ENCODE data around the gene ITPKB.
"Not testable (repeated sequence)": the region's sequence is repeated elsewhere in the genome, so short reads cannot be mapped to it uniquely, and the experiment has no call there.

The ITPKB gene

GRCh38 chr1:226651041-226651731 lies 87.9 kb downstream of the ITPKB start:
- DNase-seq (ENCODE audit: low spot score): no peak

GRCh38 chr1:226650236-226650841 lies 88.7 kb downstream of the ITPKB start:
- DNase-seq (ENCODE audit: low spot score): no peak

GRCh38 chr1:226649780-226650179 lies 89.3 kb downstream of the ITPKB start:
- DNase-seq (ENCODE audit: low spot score): peak; percentile 25

- DNase-seq (ENCODE audit: low spot score): no peak
Measured at GRCh38 chr1:226649244-226649643, 89.8 kb downstream of the ITPKB start.

GRCh38 chr1:226648421-226648820 lies 90.7 kb downstream of the ITPKB start:
- no peak for DNase-seq (ENCODE audit: low spot score)

- no peak for DNase-seq (ENCODE audit: low spot score)
Measured at GRCh38 chr1:226647719-226648118, 91.4 kb downstream of the ITPKB start.

GRCh38 chr1:226646870-226647449 lies 92.1 kb downstream of the ITPKB start:
- DNase-seq (ENCODE audit: low spot score): no peak

GRCh38 chr1:226646026-226646869 lies 92.8 kb downstream of the ITPKB start:
- no peak for DNase-seq (ENCODE audit: low spot score)

- no peak for DNase-seq (ENCODE audit: low spot score)
Measured at GRCh38 chr1:226645279-226645976, 93.7 kb downstream of the ITPKB start.

GRCh38 chr1:226644541-226645176 lies 94.4 kb downstream of the ITPKB start:
- no peak for DNase-seq (ENCODE audit: low spot score)

- DNase-seq (ENCODE audit: low spot score): no peak
Measured at GRCh38 chr1:226643611-226644540, 95.2 kb downstream of the ITPKB start.

- DNase-seq (ENCODE audit: low spot score): peak; percentile 60
Measured at GRCh38 chr1:226643177-226643576, 95.9 kb downstream of the ITPKB start.

GRCh38 chr1:226642421-226642820 lies 96.7 kb downstream of the ITPKB start:
- no peak for DNase-seq (ENCODE audit: low spot score)

- no peak for DNase-seq (ENCODE audit: low spot score)
Measured at GRCh38 chr1:226641671-226642231, 97.3 kb downstream of the ITPKB start.

GRCh38 chr1:226640321-226641136 lies 98.6 kb downstream of the ITPKB start:
- DNase-seq (ENCODE audit: low spot score): no peak

- no peak for DNase-seq (ENCODE audit: low spot score)
Measured at GRCh38 chr1:226639631-226640061, 99.4 kb downstream of the ITPKB start.

GRCh38 chr1:226639206-226639605 lies 99.9 kb downstream of the ITPKB start:
- DNase-seq (ENCODE audit: low spot score): not testable (repeated sequence)

GRCh38 chr1:226638608-226639007 lies 100.5 kb downstream of the ITPKB start:
- DNase-seq (ENCODE audit: low spot score): no peak

- DNase-seq (ENCODE audit: low spot score): no peak
Measured at GRCh38 chr1:226638001-226638601, 101.0 kb downstream of the ITPKB start.
